Subcutaneous adipose tissue (tissue), 4 donors: ENCODE results near the gene PBX3. TPM values are rescaled to one million over a fixed set of nuclear protein-coding genes. Genes with fewer than 3 reads are reported as not detected.

Experiments used
- CTCF ChIP-seq: fragments of 450-650 bp; IDR thresholded peaks from one replicate; pipeline ENCODE4 v1.5.1; 2016; ENCODE audit warnings: low read depth, mild to moderate bottlenecking, control low read depth, antibody characterized with exemption, moderate library complexity
- total RNA-seq, 4 donors: library from RNA; depleted of rRNA; stranded (reverse); fragments of >200 nt; gene quantifications; one replicate each; pipeline ENCODE4 v1.1.0, GENCODE V29; 2016

The PBX3 gene
- total RNA-seq, 4 donors from 2014 or later = 29.7 to 44.9 (median 35.4) TPM

GRCh38 chr9:125888211-125888610 is 141.0 kb downstream of the PBX3 start:
- TF ChIP-seq CTCF = no peak

GRCh38 chr9:125889112-125889475 is 141.9 kb downstream of the PBX3 start:
- no peak for TF ChIP-seq CTCF

- TF ChIP-seq CTCF = no peak
Measured at GRCh38 chr9:125889476-125890419, 142.6 kb downstream of the PBX3 start.

- TF ChIP-seq CTCF = no peak
Measured at GRCh38 chr9:125890826-125891225, 143.7 kb downstream of the PBX3 start.

GRCh38 chr9:125893277-125893676 is 146.1 kb downstream of the PBX3 start:
- no peak for TF ChIP-seq CTCF

GRCh38 chr9:125894566-125894965 is 147.4 kb downstream of the PBX3 start:
- no peak for TF ChIP-seq CTCF

GRCh38 chr9:125896404-125896803 is 149.2 kb downstream of the PBX3 start:
- TF ChIP-seq CTCF = no peak
